ENCODE measurements around the gene ZFP36L1.

ZFP36L1 gene

GRCh38 chr14:68762953-68763764 lies 29.7 kb downstream of the ZFP36L1 start:
- TF ChIP-seq ZFP30 (CRISPR knock-in tag; IDR thresholded peaks at IDR 0.05), result no peak
- no peak for TF ChIP-seq OSR1 (CRISPR knock-in tag; IDR thresholded peaks at IDR 0.05)
- no peak for TF ChIP-seq ZC3H10 (CRISPR knock-in tag; IDR thresholded peaks at IDR 0.05)
- TF ChIP-seq TSHZ2 (CRISPR knock-in tag; IDR thresholded peaks at IDR 0.05), result no peak
- TF ChIP-seq POU6F1 (CRISPR knock-in tag; IDR thresholded peaks at IDR 0.05; ENCODE audit: borderline replicate concordance, low read depth), result no peak
- no peak for TF ChIP-seq CSDC2 (CRISPR knock-in tag; IDR thresholded peaks at IDR 0.05)
- TF ChIP-seq ARNTL (CRISPR knock-in tag; IDR thresholded peaks at IDR 0.05; ENCODE audit: borderline replicate concordance, low read depth), result no peak
- TF ChIP-seq CSRNP3 (CRISPR knock-in tag; IDR thresholded peaks at IDR 0.05), result no peak
- no peak for TF ChIP-seq PATZ1 (CRISPR knock-in tag; IDR thresholded peaks at IDR 0.05; ENCODE audit: borderline replicate concordance)
- TF ChIP-seq ZNF8 (CRISPR knock-in tag; IDR thresholded peaks at IDR 0.05), result no peak
- no peak for TF ChIP-seq ZNF70 (CRISPR knock-in tag; IDR thresholded peaks at IDR 0.05)
- no peak for TF ChIP-seq BACH2 (CRISPR knock-in tag; IDR thresholded peaks at IDR 0.05; ENCODE audit: borderline replicate concordance)
- TF ChIP-seq ZNF565 (CRISPR knock-in tag; conservative IDR thresholded peaks at IDR 0.05; ENCODE audit: low read depth), result no peak
- no peak for TF ChIP-seq RARB (CRISPR knock-in tag; IDR thresholded peaks at IDR 0.05)
- TF ChIP-seq ISL1 (CRISPR knock-in tag; IDR thresholded peaks at IDR 0.05), result no peak
- no peak for TF ChIP-seq CREB5 (CRISPR knock-in tag; IDR thresholded peaks at IDR 0.05; ENCODE audit: low read depth)
- no peak for TF ChIP-seq ZFP3 (CRISPR knock-in tag; IDR thresholded peaks at IDR 0.05)
- no peak for TF ChIP-seq SNAI2 (CRISPR knock-in tag; IDR thresholded peaks at IDR 0.05)
- no peak for TF ChIP-seq GLIS3 (CRISPR knock-in tag; IDR thresholded peaks at IDR 0.05)
- no peak for TF ChIP-seq ESRRG (CRISPR knock-in tag; IDR thresholded peaks at IDR 0.05)

GRCh38 chr14:68761391-68761790 lies 31.5 kb downstream of the ZFP36L1 start:
- ATAC-seq, result no peak
- TF ChIP-seq TCF4 (CRISPR knock-in tag; IDR thresholded peaks at IDR 0.05; ENCODE audit: borderline replicate concordance), result no peak
- TF ChIP-seq PPARA (CRISPR knock-in tag; IDR thresholded peaks at IDR 0.05; ENCODE audit: borderline replicate concordance), result no peak
- TF ChIP-seq CREB5 (CRISPR knock-in tag; IDR thresholded peaks at IDR 0.05; ENCODE audit: low read depth), result no peak
- no peak for TF ChIP-seq CSDC2 (CRISPR knock-in tag; IDR thresholded peaks at IDR 0.05)
- TF ChIP-seq ZFP30 (CRISPR knock-in tag; IDR thresholded peaks at IDR 0.05), result no peak
- TF ChIP-seq POU6F1 (CRISPR knock-in tag; IDR thresholded peaks at IDR 0.05; ENCODE audit: borderline replicate concordance, low read depth), result no peak
- TF ChIP-seq ARNTL (CRISPR knock-in tag; IDR thresholded peaks at IDR 0.05; ENCODE audit: borderline replicate concordance, low read depth), result no peak
- no peak for TF ChIP-seq CSRNP3 (CRISPR knock-in tag; IDR thresholded peaks at IDR 0.05)
- no peak for TF ChIP-seq RARB (CRISPR knock-in tag; IDR thresholded peaks at IDR 0.05)

More at GRCh38 chr14:68762953-68763764, 29.7 kb downstream of the ZFP36L1 start:
- ATAC-seq, result peak; percentile 77

All from SK-N-SH treated with all-trans-retinoic acid at 6 μM for 48 hours (cell line).